NOMO-1 (cell line): ENCODE data around the gene LECT2.

Experiments
- DNase-seq, 2 experiments: peaks; one replicate each; lab custom pipeline; 2025; ENCODE audit not compliant: unreplicated experiment in 2 of 2; lab: John Stamatoyannopoulos, UW

LECT2 gene

DNA sequence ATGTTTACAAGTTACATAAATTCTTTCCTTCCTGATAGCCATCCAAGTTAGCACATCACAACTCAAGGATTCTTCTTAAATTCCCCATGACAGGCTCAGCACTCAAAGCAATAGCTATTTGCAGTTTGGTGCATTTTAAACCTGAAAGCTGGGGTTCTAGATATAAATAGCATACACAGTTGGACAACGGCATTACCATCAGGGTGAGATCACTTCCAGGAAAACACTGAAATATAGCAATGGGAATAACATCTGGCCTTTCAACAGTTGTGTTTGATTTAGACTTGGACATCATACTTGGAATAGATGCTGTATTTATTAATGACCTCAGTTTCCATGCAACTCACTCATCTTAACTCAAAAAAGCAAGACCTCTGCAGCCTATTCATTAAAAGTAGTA, 24.7 kb upstream of the LECT2 start:
- DNase-seq = no peak

DNA sequence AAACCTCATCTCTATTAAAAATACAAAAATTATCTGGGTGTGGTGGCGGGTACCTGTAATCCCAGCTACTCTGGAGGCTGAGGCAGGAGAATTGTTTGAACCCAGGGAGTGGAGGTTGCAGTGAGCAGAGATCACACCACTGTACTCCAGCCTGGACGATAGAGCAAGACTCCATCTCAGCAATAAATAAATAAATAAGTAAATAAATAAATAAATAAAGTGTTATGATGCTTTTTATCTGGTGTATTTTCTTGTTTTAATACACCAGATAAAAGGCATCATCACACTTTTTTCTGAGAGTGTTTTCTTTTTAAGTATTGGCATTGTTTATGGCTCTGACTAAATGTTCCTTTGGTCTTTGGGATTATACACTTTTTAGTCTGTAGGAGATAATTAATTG, 24.2 kb upstream of the LECT2 start:
- DNase-seq = no peak

DNA sequence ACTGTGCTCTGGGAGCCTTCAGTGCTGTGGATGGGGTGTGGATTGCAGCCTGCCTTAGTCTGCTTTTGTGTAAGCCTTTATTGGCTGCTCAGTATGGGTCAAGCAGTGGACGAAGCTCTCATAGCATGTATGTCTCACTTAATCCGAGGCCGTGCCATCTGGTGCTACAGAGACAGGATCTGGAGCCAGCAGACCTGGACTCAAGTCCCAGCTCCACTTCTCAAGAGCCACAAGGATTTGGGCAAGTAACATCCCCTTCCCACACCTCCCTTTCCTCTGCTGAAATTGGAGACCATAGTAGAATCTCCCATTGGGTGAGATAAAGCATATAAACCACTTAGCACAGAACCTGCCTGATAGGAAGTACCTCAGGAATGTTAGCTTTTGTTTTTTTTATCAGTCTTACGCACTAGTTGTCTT, 23.4 kb upstream of the LECT2 start:
- DNase-seq = no peak

DNA sequence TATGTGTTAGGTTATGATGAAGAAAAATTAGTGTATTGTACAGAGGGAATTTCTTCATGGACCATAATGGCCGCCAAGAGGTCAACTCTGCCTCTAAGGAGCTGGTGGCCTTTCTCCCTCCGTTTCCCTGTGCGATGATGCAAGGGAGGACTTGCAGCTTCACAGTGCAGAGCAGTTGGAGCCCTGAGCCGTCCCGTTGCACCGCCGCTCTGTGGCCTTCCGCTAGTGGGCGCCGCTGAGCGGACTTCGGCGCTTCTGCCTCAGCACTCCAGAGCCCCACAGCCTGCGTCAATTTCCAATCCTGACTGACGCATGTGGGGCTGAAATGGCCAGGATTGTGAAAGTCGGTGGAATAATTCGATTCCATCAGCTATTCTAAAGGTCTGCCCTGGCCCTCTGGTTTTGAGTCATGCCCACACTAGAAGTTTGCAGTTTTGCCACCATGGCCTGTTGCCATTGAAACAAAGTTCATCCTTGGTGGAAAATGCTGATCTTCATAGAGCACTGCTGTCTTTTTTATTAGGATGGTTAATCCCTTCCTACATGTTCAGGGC, 22.7 kb upstream of the LECT2 start:
- peak; percentile 63 to 72 for DNase-seq

DNA sequence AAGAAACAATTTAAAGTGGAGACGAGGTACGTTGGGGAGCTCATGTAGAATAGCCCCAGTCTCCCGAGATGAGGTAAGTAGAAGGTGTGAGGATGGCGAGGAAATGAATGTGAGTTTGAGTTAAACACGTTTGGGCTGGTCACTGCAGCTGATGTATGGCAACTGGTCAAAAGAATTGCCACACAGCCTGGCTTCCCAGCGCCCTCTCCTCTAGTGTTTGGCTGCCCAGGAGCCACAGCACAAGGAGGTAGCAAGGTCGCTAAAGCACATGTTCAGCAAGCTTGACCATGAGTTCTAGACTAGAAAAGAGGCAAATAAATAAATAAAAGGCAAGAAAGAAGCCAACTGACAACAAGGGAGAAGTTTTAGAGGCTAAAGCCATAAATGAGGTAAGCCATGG, 21.4 kb upstream of the LECT2 start:
- no peak for DNase-seq

DNA sequence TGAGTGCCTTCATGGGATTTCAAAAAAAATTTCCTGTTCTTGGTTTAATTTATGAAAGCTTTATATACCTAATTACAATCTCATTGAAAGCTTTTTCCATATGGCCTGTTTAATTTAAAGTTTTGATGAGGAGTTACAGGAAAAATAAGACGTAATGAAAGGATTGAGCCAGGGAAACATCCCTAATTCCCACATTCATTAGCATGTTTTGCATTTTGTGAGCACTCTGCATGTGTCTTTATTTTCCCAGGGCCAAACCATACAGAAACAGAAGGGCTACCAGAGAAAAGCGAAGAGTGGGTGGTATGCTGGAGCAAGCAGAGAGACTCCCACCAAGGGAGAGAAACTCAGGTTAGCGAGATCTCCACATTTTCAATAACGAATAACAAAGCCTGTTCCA, 20.3 kb upstream of the LECT2 start:
- no peak for DNase-seq

DNA sequence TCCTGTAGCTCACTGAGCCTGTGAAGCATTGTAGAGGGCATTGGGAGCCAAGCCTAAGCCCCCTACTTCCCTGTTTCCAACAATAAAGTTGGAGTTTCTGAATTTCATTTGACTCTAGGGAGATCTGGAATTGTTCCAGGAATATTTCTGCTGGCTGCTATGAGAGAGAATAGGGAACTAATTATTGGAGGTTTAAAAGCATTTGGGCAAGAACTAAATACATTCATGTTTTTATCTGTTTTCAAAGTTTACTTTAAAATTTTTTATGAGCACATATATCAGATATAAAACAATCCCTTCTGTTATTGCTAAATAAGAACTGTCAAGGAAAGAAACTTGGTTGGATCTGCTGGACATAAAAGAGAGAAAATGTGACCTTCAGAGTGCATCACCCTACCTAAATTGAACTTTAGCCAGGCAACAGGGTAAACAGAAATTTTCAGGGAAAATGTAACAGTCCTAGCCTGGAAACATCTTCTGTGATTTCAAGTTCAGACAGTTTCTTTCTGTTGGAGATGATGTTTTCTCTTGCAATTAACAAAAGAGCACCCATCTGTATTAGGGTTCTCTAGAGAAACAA, 19.3 kb upstream of the LECT2 start:
- no peak for DNase-seq

DNA sequence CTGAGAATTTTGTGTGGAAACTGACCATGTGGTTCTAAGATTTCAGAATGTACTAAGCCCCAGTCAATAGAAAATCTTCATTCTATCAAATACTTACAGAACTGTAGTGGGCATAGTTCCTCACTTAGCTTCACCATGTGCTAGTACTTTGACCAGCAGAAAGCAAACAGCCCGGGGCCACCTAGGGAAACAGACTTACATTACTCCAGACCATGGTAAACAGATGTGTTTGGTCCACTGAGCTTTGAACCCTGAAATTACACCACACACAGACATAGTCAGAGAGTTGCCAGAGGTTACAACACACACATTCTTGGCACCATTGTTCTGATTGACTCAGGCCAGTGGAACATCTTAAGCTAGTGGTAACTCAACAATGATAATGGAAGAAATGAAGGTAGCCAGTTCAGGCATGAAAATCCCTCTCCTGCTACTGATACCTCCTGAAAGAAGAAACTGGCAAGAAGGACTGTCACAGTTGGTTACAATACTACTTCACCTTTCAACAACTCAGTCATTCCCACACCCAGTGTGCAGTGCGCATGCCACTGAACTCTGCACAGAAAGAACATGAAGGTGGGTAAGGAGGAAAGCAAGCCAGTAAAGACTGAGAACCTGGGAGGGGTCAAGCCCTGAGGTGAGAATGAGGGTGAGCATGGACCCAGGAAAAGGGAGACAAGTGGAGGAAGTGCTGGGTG, 18.7 kb upstream of the LECT2 start:
- no peak for DNase-seq

DNA sequence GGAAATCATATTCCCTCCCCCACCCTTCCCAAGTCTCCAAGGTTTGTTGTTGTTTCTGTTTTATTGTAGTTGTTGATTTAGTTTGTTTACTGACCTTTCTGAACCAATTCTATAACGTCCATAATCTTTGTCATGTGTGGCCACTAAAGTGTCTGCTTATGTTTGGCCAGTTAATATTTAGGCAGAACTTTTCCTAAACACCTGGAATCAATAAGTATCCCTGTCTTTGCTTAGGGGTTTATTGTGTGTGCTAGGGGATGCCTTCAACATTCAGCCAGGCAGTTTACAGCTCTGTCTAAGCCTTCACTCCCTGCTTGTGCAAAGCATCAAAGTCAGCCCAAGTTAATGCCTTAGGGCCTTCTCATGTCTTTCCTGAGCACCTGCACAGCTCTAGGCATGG, 16.9 kb upstream of the LECT2 start:
- DNase-seq = no peak

DNA sequence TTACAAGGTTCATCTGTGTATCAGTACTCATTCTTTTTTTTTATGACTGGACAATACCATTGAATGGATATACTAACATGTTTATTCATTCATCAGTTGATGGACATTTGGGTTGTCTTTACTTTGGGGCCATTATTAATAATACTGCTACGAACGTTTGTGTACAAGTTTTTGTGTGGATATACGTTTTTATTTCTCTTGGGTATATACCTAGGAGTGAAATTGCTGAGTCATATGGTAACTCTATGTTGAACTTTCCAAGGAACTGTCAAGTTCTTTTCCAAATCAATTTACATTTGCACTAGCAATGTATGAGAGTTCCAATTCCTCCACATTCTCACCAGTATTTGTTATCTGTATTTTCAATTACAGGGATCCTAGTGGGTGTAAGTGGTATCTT, 12.0 kb upstream of the LECT2 start:
- DNase-seq = no peak

DNA sequence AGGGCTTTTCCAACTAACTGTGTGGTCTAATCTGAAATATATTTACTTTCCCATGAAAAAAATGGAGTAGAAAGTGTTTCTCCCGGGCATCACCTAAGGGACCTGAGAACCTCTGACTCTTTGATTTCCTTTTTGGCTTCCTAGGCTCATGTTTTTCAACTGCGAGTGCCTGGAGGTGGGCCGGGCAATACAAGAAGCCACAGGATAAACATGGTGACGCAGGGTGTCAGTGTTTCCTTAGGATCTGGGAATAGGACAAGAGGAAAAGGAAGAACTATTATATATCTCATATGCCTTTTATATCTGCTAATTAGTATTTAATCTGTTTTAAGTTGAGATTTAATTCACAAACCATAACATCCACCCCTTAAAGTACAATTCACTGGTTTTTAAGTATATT, 11.4 kb upstream of the LECT2 start:
- DNase-seq = no peak

DNA sequence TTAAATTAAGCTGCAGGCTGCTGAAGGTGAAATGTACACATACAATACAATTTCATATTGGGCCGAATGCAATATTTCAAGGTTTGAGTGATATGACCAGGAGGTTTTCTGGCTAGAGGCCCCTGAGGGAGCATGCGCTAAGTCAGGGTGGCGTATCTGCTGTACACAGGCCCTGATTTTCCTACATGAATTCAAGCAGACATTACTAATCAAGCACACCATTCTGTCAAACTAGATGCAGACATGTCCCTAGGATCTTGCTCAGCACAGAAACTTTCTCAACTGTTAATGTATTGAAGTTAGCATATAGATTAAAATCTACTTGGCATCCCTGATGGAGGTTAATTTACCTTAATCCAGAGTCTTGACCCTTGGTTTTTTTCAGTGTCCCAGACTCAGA, 10.7 kb upstream of the LECT2 start:
- DNase-seq = no peak

DNA sequence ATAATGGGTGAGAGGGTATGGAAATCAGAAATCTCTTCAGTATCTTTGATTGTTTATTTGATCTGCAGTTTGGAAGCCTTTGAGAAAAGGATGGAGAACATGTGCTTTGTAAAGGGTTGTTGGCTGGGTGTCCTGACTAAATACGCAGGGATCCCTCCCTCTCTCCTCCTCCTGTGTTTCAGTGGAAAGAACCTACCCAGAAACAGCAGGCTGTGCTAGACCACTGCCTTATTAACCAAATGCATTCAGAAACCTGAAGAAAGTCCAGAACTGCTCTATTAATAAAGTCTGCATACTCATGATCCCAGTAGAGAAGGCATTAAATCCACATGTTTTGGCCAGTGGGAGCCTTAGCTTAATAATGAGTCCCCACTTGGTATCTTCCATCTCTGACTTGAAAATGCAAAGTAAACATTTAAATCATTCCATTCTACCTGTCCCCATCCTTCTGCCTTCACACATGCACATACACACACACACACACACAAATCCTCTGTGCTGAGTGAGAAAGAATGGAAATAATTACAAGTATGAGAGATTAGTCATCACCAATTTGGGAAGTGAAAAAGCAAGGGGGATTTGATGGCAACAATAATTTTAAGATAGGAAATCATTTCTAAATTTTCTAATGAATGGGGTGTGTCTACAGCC, 10.0 kb upstream of the LECT2 start:
- no peak for DNase-seq

DNA sequence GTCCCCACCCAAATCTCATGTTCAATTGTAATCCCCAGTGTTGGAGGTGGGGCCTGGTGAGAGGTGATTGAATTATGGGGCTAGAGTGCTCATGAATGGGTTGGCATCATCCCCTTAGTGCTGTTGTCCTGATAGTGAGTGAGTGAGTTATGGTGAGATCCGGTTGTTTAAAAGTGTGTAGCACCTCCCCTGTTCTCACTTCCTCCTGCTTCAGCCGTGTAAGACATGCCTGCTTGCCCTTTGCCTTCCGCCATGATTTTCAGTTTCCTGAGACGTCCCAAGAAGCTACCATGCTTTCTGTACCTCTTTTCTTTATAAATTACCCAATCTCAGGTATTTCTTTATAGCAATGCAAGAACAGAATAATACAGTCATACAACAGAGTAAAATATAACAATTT, 742 bp upstream of the LECT2 start:
- DNase-seq = peak; percentile 17 to 34

DNA sequence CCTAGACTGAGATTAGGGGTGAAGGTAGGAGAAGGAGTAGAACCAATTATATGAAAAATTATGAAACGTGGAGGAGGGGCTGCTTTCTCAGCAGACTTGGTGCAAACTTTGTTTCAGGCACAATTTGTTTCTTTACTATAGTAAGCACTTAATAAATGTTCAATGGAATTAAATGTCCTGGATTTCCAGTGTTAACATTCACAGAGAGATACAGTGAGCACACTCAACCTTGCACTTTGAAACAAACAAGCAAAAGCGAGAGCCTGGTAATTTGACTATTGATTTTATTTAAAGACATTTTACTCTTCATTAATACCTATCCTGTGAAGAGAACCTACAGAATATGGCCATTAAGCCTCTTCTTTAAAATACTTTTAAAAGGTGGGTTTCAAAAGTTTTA, 933 bp downstream of the LECT2 start:
- no peak for DNase-seq

DNA sequence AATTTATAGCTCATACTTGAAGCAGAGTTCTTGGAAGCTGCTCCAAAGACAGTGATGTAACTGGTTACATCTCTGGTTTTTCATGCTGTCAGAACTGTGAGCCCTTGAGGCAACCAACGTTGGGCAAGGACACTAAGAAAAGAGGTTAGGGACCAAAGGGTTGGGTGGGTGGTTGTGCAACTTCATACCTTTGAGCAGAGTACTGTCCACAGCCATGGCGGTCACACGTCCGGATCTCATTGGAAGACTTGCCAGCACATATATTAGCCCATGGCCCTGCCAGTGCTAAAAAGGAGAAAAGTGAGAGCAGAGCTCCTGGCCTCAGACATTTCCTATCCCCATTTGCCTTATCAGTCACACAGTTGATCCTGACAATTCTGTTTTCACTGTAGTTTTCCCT, 2.1 kb downstream of the LECT2 start:
- no peak for DNase-seq

DNA sequence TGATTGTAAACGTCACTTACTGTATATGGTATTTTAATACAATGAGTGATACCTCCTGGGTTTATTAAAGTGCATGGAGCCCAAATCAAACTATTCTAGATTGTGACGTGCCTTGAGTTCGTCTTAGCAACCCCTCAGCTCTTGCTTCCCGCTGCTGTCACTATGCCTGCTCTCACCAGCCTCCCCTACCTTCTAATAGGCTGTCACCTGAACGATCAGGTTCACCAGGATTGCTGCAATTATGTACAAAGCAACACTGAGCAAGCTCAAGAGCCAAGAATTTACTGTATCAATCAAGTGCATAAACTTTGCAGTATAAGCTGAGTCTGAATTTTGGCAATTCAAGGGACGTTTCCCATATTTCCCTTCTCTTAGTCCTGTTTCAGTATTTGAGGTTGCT, 3.0 kb downstream of the LECT2 start:
- no peak for DNase-seq

DNA sequence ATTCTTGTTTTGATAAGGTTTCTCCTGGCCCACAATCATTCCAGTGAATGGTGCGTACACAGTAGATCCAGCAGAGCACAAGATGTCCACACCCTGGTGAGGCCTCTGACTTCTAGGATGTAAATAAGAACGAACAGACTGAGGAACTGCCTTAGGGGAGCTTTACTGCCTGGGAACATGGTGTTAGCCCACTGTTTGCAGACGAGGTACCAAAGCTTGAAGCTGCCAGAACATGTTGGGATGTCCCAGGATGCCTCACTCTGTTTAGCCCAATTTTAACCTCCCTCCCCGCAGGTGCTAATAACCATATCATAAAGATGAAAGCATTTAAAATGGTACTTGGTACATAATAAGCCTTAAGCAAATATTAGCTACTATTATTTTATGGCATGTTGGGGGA, 3.5 kb downstream of the LECT2 start:
- no peak for DNase-seq

DNA sequence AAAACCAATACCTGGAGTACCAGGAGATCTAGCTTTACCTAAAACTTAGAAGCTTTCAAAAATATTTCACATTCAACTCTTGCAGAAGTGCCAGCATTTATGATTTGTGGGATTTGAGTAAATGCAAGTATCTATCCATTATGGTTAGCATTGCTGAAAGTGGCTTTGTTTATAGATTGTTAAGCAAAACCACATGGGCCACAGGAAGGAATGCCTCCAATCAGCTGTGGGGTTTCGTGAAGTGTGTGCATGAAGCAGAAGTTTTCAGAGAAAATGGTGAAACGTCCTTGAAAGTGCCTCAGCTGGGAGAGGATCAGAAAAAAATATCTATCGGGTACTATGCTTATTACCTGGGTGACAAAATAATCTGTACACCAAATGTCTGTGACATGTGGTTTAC, 4.2 kb downstream of the LECT2 start:
- peak in 1 of 2 experiments; percentile 12 for DNase-seq

DNA sequence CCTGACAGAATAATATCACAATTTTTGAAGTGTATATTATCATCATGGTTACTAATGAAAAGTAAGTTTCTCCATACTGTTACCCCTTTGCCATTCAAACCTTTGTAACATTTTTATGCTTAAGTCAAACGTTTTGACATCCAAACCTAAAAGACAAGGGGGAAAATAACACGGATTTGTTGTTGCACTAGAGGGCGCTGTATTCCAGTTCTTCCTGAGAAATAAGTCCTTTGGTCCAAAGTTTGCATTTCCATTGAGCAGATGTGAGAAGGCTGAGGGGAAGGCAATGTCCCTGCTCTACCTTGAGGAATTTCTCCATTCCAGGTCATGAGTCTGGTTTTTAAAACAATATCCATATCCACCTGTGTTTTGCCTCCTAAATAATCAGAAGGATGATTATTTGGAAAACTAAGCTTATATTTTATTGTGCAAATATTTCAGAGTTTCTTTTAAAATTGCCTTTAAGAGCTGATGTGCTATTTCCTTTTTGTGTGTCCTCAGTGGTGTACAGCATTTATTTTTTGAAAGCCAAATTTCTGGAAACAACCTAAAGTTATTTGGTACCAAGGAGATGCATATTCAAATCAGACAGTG, 9.7 kb downstream of the LECT2 start:
- DNase-seq = peak in 1 of 2 experiments; percentile 63

DNA sequence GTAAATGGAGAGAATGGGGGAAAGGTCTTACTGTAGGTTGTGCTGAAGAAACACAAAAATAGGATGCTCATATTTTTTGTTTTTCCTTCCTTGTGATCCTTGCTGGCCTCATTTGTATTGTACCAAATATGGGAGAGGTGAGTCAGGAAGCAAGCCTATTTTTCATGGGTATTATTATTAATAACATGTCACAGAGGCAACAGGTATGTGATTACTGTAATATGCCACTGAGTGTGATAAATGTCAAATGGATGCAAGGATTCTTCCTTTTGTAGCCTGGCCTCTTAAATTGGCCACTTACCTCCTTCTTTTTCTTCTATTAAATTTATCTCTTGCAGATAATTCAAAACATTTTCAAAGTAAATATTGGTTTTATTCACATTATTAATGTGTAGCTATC, 10.2 kb downstream of the LECT2 start:
- no peak for DNase-seq
